BLaER1 treated with 17β-estradiol and CSF1 and Interleukin-3, amounts not matched to agents 10 nM and 100 nM (cell line): Measurements from ENCODE around the gene AP1M1.

Source experiments
- H3K27ac ChIP-seq, 11 experiments: shearing (Covaris generic); formaldehyde crosslinking; 2 replicates each; pipeline ENCODE4 v1.8.1; 2022
- H3K27me3 ChIP-seq, 11 experiments: shearing (Covaris generic); formaldehyde crosslinking; 2 replicates each; pipeline ENCODE4 v1.8.1; 2022
- H3K36me3 ChIP-seq, 11 experiments: shearing (Covaris generic); formaldehyde crosslinking; 2 replicates each; pipeline ENCODE4 v1.8.1; 2022
- H3K4me1 ChIP-seq, 10 experiments: shearing (Covaris generic); formaldehyde crosslinking; 2 replicates each; pipeline ENCODE4 v1.8.1; 2022
- H3K4me2 ChIP-seq, 11 experiments: shearing (Covaris generic); formaldehyde crosslinking; 2 replicates each; pipeline ENCODE4 v1.8.1; 2022
- H3K4me3 ChIP-seq, 10 experiments: shearing (Covaris generic); formaldehyde crosslinking; 2 replicates each; pipeline ENCODE4 v1.8.1; 2022
- H3K9ac ChIP-seq, 11 experiments: shearing (Covaris generic); formaldehyde crosslinking; 2 replicates each; pipeline ENCODE4 v1.8.1; 2022
- H3K9me3 ChIP-seq, 11 experiments: shearing (Covaris generic); formaldehyde crosslinking; replicated peaks in 1 of 11; 2 replicates each; pipeline ENCODE4 v1.8.1; 2022
- H4K20me1 ChIP-seq, 11 experiments: shearing (Covaris generic); formaldehyde crosslinking; 2 replicates each; pipeline ENCODE4 v1.8.1; 2022
- Cebpa-rat ChIP-seq, 11 experiments: shearing (Covaris generic); IDR thresholded peaks; 2 replicates each; pipeline ENCODE4 v1.8.1; 2022

Gene AP1M1

DNA sequence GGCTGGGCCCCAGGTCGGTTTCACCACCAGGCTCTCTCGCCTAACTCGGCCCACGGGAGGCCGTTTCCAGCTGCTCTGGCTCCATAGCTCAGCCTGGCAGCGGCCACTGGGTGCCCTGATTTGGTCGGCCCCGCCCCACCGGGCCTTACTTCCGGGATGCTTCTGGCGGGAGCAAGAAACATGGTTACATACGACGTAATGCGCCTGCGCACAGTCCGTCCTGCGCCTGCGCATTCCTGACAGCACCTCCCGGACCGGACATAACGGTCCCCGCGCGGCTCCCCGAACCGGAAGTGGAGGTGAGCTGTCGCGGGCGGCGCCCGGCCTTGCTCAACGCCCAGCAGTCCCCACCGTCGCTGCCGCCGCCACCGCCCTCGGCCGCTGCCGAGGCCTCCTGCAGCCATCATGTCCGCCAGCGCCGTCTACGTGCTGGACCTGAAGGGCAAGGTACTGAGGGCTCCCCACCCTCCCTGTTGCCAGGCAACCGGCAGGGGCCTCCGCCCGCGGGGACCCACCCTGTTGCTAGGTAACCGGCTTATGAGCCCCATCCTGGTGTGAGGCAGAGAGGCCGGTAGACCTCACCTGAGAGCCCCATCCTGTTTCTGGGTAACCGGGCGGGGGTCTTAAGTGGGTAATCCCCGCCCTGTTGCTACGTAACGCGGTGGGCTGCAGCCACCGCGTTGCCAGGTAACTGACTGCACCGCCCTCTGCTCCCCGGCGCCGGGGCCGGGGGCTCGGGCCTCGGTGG lies at the start of gene AP1M1:
Gene AP1M1, plus strand, starts transcription at position 290 of the 748 bp plus-strand sequence. Its CDS starts 116 bp downstream, at position 406.
- peak within 1 kb of the TSS; percentile 71 to 98 (median 89) for H3K4me2 ChIP-seq
- no peaks in the 10 kb centered on the region for H3K9me3 ChIP-seq
- H3K9ac ChIP-seq, result peak within 1 kb of the TSS; percentile 81 to 94 (median 88)
- peak within 1 kb of the TSS; percentile 72 to 91 (median 85) for H3K27ac ChIP-seq
- peaks cover 21 to 46% (median 31%) of the 10 kb centered on the region in 11 experiments; a peak in 21 of 22 replicates for H4K20me1 ChIP-seq
- peaks cover 23 to 39% (median 31%) of the 10 kb centered on the region in 10 experiments for H3K4me1 ChIP-seq
- H3K36me3 ChIP-seq, result peaks cover 29 to 52% (median 43%) of the 10 kb centered on the region in 11 experiments
- no peaks in the 10 kb centered on the region for H3K27me3 ChIP-seq
- TF ChIP-seq Cebpa-rat (IDR thresholded peaks at IDR 0.05), result no peak
- peak within 1 kb of the TSS; percentile 75 to 100 (median 88) for H3K4me3 ChIP-seq

DNA sequence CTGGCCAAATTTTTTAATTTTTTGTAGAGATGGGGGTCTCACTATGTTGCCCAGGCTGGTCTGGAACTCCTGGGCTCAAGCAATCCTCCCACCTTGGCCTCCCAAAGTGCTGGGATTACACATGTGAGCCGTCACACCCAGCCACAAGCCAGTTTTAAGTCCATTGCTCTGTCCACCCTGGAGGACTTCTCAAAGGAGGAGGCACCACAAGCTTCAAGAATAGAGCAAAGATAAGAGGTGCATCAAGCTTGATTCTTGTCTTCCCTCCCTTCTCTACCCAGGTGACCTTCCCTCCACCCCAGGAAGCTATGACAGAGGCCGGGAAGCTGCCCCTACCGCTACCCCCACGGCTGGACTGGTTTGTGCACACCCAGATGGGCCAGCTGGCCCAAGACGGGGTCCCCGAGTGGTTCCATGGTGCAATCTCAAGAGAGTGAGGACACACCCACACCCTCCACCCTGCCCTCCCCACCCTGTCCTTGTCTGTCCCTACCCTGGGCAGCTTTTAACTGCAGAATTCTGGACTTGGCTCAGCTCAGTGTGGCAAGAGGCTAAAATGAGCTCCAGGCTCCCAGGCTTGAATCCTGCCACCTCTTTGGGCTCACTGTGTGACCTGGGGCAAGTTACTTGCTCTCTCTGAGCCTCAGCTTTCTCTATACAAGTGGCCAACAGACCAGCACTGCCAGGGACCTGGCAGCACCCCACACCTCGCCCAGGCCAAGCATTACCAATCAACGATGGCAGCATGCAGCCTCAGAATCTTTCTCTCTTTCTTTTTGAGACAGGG lies 49.1 kb upstream of the AP1M1 start:
- H3K4me3 ChIP-seq, result peak overlapping the region in 4 of 10 experiments; percentile 9 to 45 (median 36); a peak in 8 of 20 replicates
- peak overlapping the region; percentile 69 to 90 (median 83) for H3K4me2 ChIP-seq
- H4K20me1 ChIP-seq, result no peaks in the 10 kb centered on the region
- peaks cover 72 to 100% (median 92%) of the 10 kb centered on the region in 10 experiments for H3K4me1 ChIP-seq
- H3K27me3 ChIP-seq, result no peaks in the 10 kb centered on the region
- no peak for TF ChIP-seq Cebpa-rat (IDR thresholded peaks at IDR 0.05)
- H3K9me3 ChIP-seq, result peaks cover 0 to 11% (median 0%) of the 10 kb centered on the region in 11 experiments; a peak in 5 of 22 replicates
- H3K27ac ChIP-seq, result peak overlapping the region; percentile 86 to 95 (median 90)
- H3K36me3 ChIP-seq, result peaks cover 0 to 65% (median 16%) of the 10 kb centered on the region in 11 experiments; a peak in 18 of 22 replicates
- peak overlapping the region; percentile 74 to 82 (median 79); a peak in 21 of 22 replicates for H3K9ac ChIP-seq

- Histone ChIP-seq H3K27ac (peak overlapping the region in 3 of 11 experiments; percentile 36 to 95 (median 94); a peak in 4 of 22 replicates), H3K9ac (no peak overlapping the region), H3K4me2 (peak overlapping the region in 3 of 11 experiments; percentile 33 to 67 (median 57); a peak in 6 of 22 replicates), H3K4me3 (no peak overlapping the region), H4K20me1 (no peaks in the 10 kb centered on the region), H3K27me3 (no peaks in the 10 kb centered on the region), H3K36me3 (peaks cover 0 to 96% (median 54%) of the 10 kb centered on the region in 11 experiments; a peak in 18 of 22 replicates), H3K9me3 (peaks cover 0 to 17% (median 0%) of the 10 kb centered on the region in 11 experiments; a peak in 5 of 22 replicates), H3K4me1 (peaks cover 56 to 100% (median 91%) of the 10 kb centered on the region in 10 experiments)
- TF ChIP-seq Cebpa-rat (IDR thresholded peaks at IDR 0.05), result no peak
These were observed 44.0 kb upstream of the AP1M1 start for GRCh38 chr19:16153582-16154336.

DNA sequence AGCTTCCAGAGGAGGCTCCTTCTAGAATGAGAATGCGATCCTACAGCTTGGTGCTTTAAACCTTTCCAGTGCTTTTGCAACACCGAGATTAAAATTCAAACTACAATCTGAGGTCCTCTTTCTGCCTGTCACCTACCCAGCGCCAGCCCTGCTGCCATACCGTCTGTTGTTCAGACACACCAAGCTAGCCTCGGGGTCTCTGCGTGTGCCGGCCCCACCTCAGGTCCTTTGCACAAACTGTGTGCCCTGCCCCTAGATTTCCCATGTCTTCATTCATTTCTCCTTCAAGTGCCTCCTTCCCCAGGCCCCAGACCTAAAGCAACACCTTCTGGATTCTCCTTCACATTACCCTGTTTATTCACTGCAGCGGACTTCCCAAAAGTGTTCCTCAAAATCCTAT lies 43.2 kb upstream of the AP1M1 start:
- Histone ChIP-seq H3K27me3 (no peaks in the 10 kb centered on the region), H4K20me1 (no peaks in the 10 kb centered on the region), H3K9ac (peak overlapping the region in 3 of 11 experiments; percentile 7 to 30 (median 23); a peak in 4 of 22 replicates), H3K4me2 (peak overlapping the region in 4 of 11 experiments; percentile 57 to 72 (median 66); a peak in 7 of 22 replicates), H3K27ac (peak overlapping the region in 5 of 11 experiments; percentile 0 to 49 (median 29); a peak in 6 of 22 replicates), H3K9me3 (peaks cover 0 to 17% (median 0%) of the 10 kb centered on the region in 11 experiments; a peak in 5 of 22 replicates), H3K36me3 (peaks cover 0 to 88% (median 53%) of the 10 kb centered on the region in 11 experiments; a peak in 18 of 22 replicates), H3K4me3 (no peak overlapping the region), H3K4me1 (peaks cover 48 to 100% (median 91%) of the 10 kb centered on the region in 10 experiments)
- TF ChIP-seq Cebpa-rat (IDR thresholded peaks at IDR 0.05), result no peak

GRCh38 chr19:16155128-16155527 lies 42.6 kb upstream of the AP1M1 start:
- H4K20me1 ChIP-seq, result no peaks in the 10 kb centered on the region
- H3K4me2 ChIP-seq, result peak overlapping the region in 6 of 11 experiments; percentile 57 to 78 (median 66); a peak in 11 of 22 replicates
- peak overlapping the region in 1 of 11 experiments; percentile 23; a peak in 2 of 22 replicates for H3K9ac ChIP-seq
- no peaks in the 10 kb centered on the region for H3K27me3 ChIP-seq
- H3K4me1 ChIP-seq, result peaks cover 42 to 100% (median 91%) of the 10 kb centered on the region in 10 experiments
- H3K36me3 ChIP-seq, result peaks cover 0 to 86% (median 53%) of the 10 kb centered on the region in 11 experiments; a peak in 18 of 22 replicates
- H3K4me3 ChIP-seq, result no peak overlapping the region
- TF ChIP-seq Cebpa-rat (IDR thresholded peaks at IDR 0.05), result no peak
- H3K9me3 ChIP-seq, result peaks cover 0 to 17% (median 0%) of the 10 kb centered on the region in 11 experiments; a peak in 5 of 22 replicates
- peak overlapping the region in 5 of 11 experiments; percentile 11 to 49 (median 29); a peak in 4 of 22 replicates for H3K27ac ChIP-seq

- Histone ChIP-seq H3K9me3 (peaks cover 0 to 17% (median 0%) of the 10 kb centered on the region in 11 experiments; a peak in 5 of 22 replicates), H3K36me3 (peaks cover 0 to 68% (median 53%) of the 10 kb centered on the region in 11 experiments; a peak in 18 of 22 replicates), H3K27ac (peak overlapping the region in 10 of 11 experiments; percentile 47 to 77 (median 68); a peak in 21 of 22 replicates), H4K20me1 (no peaks in the 10 kb centered on the region), H3K4me1 (peaks cover 28 to 100% (median 90%) of the 10 kb centered on the region in 10 experiments), H3K4me3 (no peak overlapping the region), H3K4me2 (peak overlapping the region; percentile 57 to 81 (median 67)), H3K27me3 (no peaks in the 10 kb centered on the region), H3K9ac (peak overlapping the region in 10 of 11 experiments; percentile 30 to 64 (median 49); a peak in 19 of 22 replicates)
- TF ChIP-seq Cebpa-rat (IDR thresholded peaks at IDR 0.05), result no peak
These were observed 40.8 kb upstream of the AP1M1 start for GRCh38 chr19:16156904-16157303.

GRCh38 chr19:16157601-16158000 lies 40.1 kb upstream of the AP1M1 start:
- H3K9ac ChIP-seq, result peak overlapping the region in 10 of 11 experiments; percentile 30 to 64 (median 49); a peak in 16 of 22 replicates
- peaks cover 0 to 16% (median 0%) of the 10 kb centered on the region in 11 experiments; a peak in 5 of 22 replicates for H3K9me3 ChIP-seq
- peaks cover 28 to 100% (median 85%) of the 10 kb centered on the region in 10 experiments for H3K4me1 ChIP-seq
- no peaks in the 10 kb centered on the region for H4K20me1 ChIP-seq
- H3K36me3 ChIP-seq, result peaks cover 0 to 61% (median 47%) of the 10 kb centered on the region in 11 experiments; a peak in 18 of 22 replicates
- peak overlapping the region in 10 of 11 experiments; percentile 47 to 77 (median 68); a peak in 21 of 22 replicates for H3K27ac ChIP-seq
- H3K4me3 ChIP-seq, result no peak overlapping the region
- TF ChIP-seq Cebpa-rat (IDR thresholded peaks at IDR 0.05), result no peak
- no peaks in the 10 kb centered on the region for H3K27me3 ChIP-seq
- H3K4me2 ChIP-seq, result peak overlapping the region; percentile 57 to 81 (median 67)
